C4-2B (cell line): Measurements from ENCODE around the gene TAAR6.

Source experiments
- CTCF ChIP-seq: fragments of 450-650 bp; conservative IDR thresholded peaks from 2 replicates; pipeline ENCODE4 v1.5.1; 2017; ENCODE audit warnings: mild to moderate bottlenecking
- ZFX ChIP-seq: fragments of 450-650 bp; IDR thresholded peaks from 2 replicates; pipeline ENCODE4 v1.6.1; 2017

- TF ChIP-seq CTCF (no peak), ZFX (no peak)
Measured at GRCh38 chr6:132552372-132552771, 17.8 kb upstream of the TAAR6 start, which contains the start of gene TAAR8.
